HL-60/S4 treated with retinoic acid at 250 ng/mL for 4 days and 3 days (cell line): ENCODE measurements around the gene TAS2R14.

Experiments
- in situ Hi-C: fragments of 300-500 bp; cut with MboI; formaldehyde crosslinking; loops from 2 replicates; pipeline ENCODE4 v1.7.0; 2022; ENCODE audit warnings: low sequenced_read_pairs

The TAS2R14 gene

GRCh38 chr12:10939163-10939562 lies at the start of gene TAS2R14:
Gene TAS2R14, minus strand, starts transcription at chr12:10939263. Its CDS starts 56 bp downstream, at chr12:10939207.
- in situ Hi-C loops, result no loop called here

- in situ Hi-C loops, result no loop called here
Observed at GRCh38 chr12:10986812-10987211, 47.7 kb upstream of the TAS2R14 start, which contains the start of gene TAS2R50. Gene TAS2R50, minus strand, starts transcription at chr12:10986912. Its CDS starts 52 bp downstream, at chr12:10986860.

GRCh38 chr12:10982244-10982643 lies 43.2 kb upstream of the TAS2R14 start:
- in situ Hi-C loops, result no loop called here

- in situ Hi-C loops, result no loop called here
Observed at GRCh38 chr12:10974965-10975364, 35.9 kb upstream of the TAS2R14 start.

- in situ Hi-C loops, result no loop called here
Observed at GRCh38 chr12:10968765-10969456, 29.8 kb upstream of the TAS2R14 start.

- in situ Hi-C loops, result no loop called here
Observed at GRCh38 chr12:10967409-10967808, 28.3 kb upstream of the TAS2R14 start.

- in situ Hi-C loops, result no loop called here
Observed at GRCh38 chr12:10966314-10966713, 27.3 kb upstream of the TAS2R14 start.

- in situ Hi-C loops, result no loop called here
Observed at GRCh38 chr12:10965476-10965875, 26.4 kb upstream of the TAS2R14 start.

- in situ Hi-C loops, result no loop called here
Observed at GRCh38 chr12:10960211-10960610, 21.1 kb upstream of the TAS2R14 start.

GRCh38 chr12:10959804-10960203 lies 20.7 kb upstream of the TAS2R14 start:
- in situ Hi-C loops, result no loop called here

- in situ Hi-C loops, result no loop called here
Observed at GRCh38 chr12:10957741-10958140, 18.7 kb upstream of the TAS2R14 start.

- in situ Hi-C loops, result no loop called here
Observed at GRCh38 chr12:10956085-10956484, 17.0 kb upstream of the TAS2R14 start.

- in situ Hi-C loops, result no loop called here
Observed at GRCh38 chr12:10952645-10953044, 13.6 kb upstream of the TAS2R14 start.

- in situ Hi-C loops, result no loop called here
Observed at GRCh38 chr12:10943167-10943566, 4.1 kb upstream of the TAS2R14 start.

- in situ Hi-C loops, result no loop called here
Observed at GRCh38 chr12:10941916-10942607, 3.0 kb upstream of the TAS2R14 start.

GRCh38 chr12:10941369-10941768 lies 2.3 kb upstream of the TAS2R14 start:
- in situ Hi-C loops, result no loop called here

GRCh38 chr12:10940389-10940788 lies 1.3 kb upstream of the TAS2R14 start:
- in situ Hi-C loops, result no loop called here

GRCh38 chr12:10936506-10936905 lies 2.6 kb downstream of the TAS2R14 start:
- in situ Hi-C loops, result no loop called here

GRCh38 chr12:10928746-10929286 lies 10.2 kb downstream of the TAS2R14 start, which contains the start of gene PRH2:
Gene PRH2, plus strand, starts transcription at chr12:10929236. Its CDS starts 38 bp downstream, at chr12:10929274.
- in situ Hi-C loops, result no loop called here

- in situ Hi-C loops, result no loop called here
Observed at GRCh38 chr12:10926269-10926668, 12.8 kb downstream of the TAS2R14 start.

- in situ Hi-C loops, result no loop called here
Observed at GRCh38 chr12:10919809-10920208, 19.3 kb downstream of the TAS2R14 start.

- in situ Hi-C loops, result no loop called here
Observed at GRCh38 chr12:10910380-10910779, 28.7 kb downstream of the TAS2R14 start.
